ENCODE results near the gene FAM170B. TPM values are rescaled to one million over a fixed set of nuclear protein-coding genes. Genes with fewer than 3 reads are reported as not detected.

Gene FAM170B
- total and polyA plus RNA-seq, 2 donors (not counting 3 experiments of a cell fraction or from before 2014, with no cell fraction given), result not detected

DNA sequence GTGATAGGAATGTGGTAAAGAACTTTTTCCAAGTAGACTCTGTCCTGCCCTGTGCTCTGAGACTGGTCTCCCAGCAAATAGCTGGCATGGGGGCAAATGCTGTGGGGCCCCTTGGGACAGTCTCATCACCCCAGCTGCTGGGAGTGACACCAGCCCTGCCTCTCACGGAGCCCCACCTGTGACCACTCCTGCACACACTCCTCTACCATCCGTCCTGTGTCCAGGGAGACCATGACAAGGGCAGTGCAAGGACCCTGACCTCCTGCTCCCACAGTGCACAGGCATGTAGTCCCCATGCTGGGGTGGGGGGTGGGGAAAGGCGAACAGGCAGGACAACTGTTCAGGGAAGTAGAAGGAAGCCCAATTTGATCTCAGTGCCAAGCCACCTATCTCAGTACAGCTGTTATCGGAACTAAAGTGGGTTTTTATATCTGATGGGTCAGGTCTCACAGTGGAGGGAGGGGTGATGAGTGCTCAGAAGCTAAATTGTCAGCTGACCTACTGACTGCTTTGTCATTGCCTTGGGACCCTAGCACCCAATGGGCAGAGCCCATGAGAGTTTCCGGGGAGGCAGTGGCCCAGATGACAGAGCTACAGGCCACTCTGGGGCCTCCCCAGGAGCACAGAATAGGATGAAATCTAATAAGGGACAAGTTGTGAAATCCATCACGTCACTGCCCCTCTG is 43.0 kb downstream of the FAM170B start:
- intact Hi-C loops (cut with micrococcal nuclease) (no loop called here), dilution Hi-C loops (cut with MboI; ENCODE audit: extremely low pct_ligation_motif_present, low sequenced_read_pairs) (no loop called here)
- Histone ChIP-seq H3K79me2 (ENCODE audit: control insufficient read depth, insufficient read depth, low read length) (no peaks in the 10 kb centered on the region), H3K4me3 (replicated peaks in 1 of 3; ENCODE audit: insufficient read depth in 1 of 3, low read depth in 1 of 3, low read length in 3 of 3) (no peak overlapping the region), H4K20me1 (replicated peaks; ENCODE audit: control insufficient read depth, extremely low read depth, insufficient read depth, low read length) (no peaks in the 10 kb centered on the region), H3K27ac (ENCODE audit: insufficient read depth, low read depth, low read length) (no peak overlapping the region), H3K27me3 (ENCODE audit: control insufficient read depth in 2 of 2, insufficient read depth in 2 of 2, low read length in 2 of 2) (no peaks in the 10 kb centered on the region), H3K9ac (replicated peaks; ENCODE audit: extremely low read depth, insufficient read depth, low read length) (no peak overlapping the region), H2AFZ (ENCODE audit: low read depth, low read length) (no peak overlapping the region), H3K36me3 (ENCODE audit: control insufficient read depth in 2 of 2, extremely low read depth in 1 of 2, insufficient read depth in 2 of 2, low read length in 2 of 2) (no peaks in the 10 kb centered on the region), H3K9me1 (replicated peaks; ENCODE audit: control insufficient read depth, extremely low read depth, insufficient read depth, low read length) (no peaks in the 10 kb centered on the region), H3K4me2 (ENCODE audit: insufficient read depth, low read length) (no peak overlapping the region), H3K9me3 (replicated peaks; ENCODE audit: control insufficient read depth, insufficient read depth, low read length) (no peaks in the 10 kb centered on the region), H3K4me1 (ENCODE audit: control insufficient read depth, extremely low read depth, insufficient read depth, low read length) (no peaks in the 10 kb centered on the region)
- BruUV-seq (replicated peaks), result no TSS peak
- FAIRE-seq, result no peak
- no peak for TF ChIP-seq MYC (IDR thresholded peaks at IDR 0.05; ENCODE audit: low read depth, low read length)
- TF ChIP-seq, protein P1, sequence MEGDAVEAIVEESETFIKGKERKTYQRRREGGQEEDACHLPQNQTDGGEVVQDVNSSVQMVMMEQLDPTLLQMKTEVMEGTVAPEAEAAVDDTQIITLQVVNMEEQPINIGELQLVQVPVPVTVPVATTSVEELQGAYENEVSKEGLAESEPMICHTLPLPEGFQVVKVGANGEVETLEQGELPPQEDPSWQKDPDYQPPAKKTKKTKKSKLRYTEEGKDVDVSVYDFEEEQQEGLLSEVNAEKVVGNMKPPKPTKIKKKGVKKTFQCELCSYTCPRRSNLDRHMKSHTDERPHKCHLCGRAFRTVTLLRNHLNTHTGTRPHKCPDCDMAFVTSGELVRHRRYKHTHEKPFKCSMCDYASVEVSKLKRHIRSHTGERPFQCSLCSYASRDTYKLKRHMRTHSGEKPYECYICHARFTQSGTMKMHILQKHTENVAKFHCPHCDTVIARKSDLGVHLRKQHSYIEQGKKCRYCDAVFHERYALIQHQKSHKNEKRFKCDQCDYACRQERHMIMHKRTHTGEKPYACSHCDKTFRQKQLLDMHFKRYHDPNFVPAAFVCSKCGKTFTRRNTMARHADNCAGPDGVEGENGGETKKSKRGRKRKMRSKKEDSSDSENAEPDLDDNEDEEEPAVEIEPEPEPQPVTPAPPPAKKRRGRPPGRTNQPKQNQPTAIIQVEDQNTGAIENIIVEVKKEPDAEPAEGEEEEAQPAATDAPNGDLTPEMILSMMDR (IDR thresholded peaks at IDR 0.05; ENCODE audit: extremely low read depth in 1 of 2, insufficient read depth in 1 of 2, low read depth in 1 of 2, low read length in 2 of 2), result no peak
- no peak for TF ChIP-seq EZH2 (IDR thresholded peaks at IDR 0.05; ENCODE audit: borderline replicate concordance, low read depth, low read length, severe bottlenecking)
- ChIA-PET POLR2A (no interaction called here), CTCF (no interaction called here)
- no peak for DNase-seq (ENCODE audit: low read depth, low spot score)

DNA sequence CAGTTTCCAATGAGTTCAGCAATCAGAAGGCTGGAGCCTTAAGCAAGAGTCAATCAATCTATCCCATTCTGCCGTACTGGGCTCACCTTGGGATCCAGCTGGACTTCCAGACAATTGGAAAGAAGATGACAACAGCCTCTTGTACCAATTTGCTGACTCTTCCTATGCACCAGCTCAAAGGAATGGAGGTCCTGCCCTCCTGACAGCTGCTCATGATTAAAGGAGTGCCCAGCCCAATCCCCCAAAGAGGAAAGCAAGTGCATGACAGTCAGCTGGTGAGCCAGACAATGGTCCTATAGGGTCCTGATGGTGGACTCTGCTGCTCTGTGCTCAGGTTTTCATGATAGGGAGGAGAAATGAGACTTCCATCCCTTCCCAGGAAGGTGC is 43.6 kb downstream of the FAM170B start:
- BruUV-seq (replicated peaks), result no TSS peak

More for the DNA sequence above, 43.6 kb downstream of the FAM170B start:
- TF ChIP-seq, protein P1 (IDR thresholded peaks at IDR 0.05; ENCODE audit: extremely low read depth in 1 of 2, insufficient read depth in 1 of 2, low read depth in 1 of 2, low read length in 2 of 2), result no peak
- TF ChIP-seq JUN (IDR thresholded peaks at IDR 0.05; ENCODE audit: borderline replicate concordance, insufficient read depth, insufficient read length, low read depth) (no peak), GATA2 (IDR thresholded peaks at IDR 0.05; ENCODE audit: insufficient read depth, insufficient read length, low read depth, low read length) (no peak), FOS (IDR thresholded peaks at IDR 0.05; ENCODE audit: borderline replicate concordance, insufficient read depth, low read length) (no peak), MYC (IDR thresholded peaks at IDR 0.05; ENCODE audit: low read depth, low read length) (no peak), POLR2A (IDR thresholded peaks at IDR 0.05; ENCODE audit: low read depth, low read length) (no peak), POLR2AphosphoS5 (IDR thresholded peaks at IDR 0.05; ENCODE audit: insufficient read depth, low read depth, low read length) (no peak), EZH2 (IDR thresholded peaks at IDR 0.05; ENCODE audit: borderline replicate concordance, low read depth, low read length, severe bottlenecking) (no peak)
- TF ChIP-seq, protein P2, sequence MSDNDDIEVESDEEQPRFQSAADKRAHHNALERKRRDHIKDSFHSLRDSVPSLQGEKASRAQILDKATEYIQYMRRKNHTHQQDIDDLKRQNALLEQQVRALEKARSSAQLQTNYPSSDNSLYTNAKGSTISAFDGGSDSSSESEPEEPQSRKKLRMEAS (IDR thresholded peaks at IDR 0.05; ENCODE audit: insufficient read depth, insufficient read length), result no peak
- no peaks in the 10 kb centered on the region for H3K9me1 ChIP-seq (replicated peaks; ENCODE audit: control insufficient read depth, extremely low read depth, insufficient read depth, low read length)
- H3K36me3 ChIP-seq (ENCODE audit: control insufficient read depth in 2 of 2, extremely low read depth in 1 of 2, insufficient read depth in 2 of 2, low read length in 2 of 2), result no peaks in the 10 kb centered on the region
- H3K79me2 ChIP-seq (ENCODE audit: control insufficient read depth, insufficient read depth, low read length), result no peaks in the 10 kb centered on the region
- H3K4me3 ChIP-seq (replicated peaks in 1 of 3; ENCODE audit: insufficient read depth in 1 of 3, low read depth in 1 of 3, low read length in 3 of 3), result no peak overlapping the region
- no peak for FAIRE-seq
- H2AFZ ChIP-seq (ENCODE audit: low read depth, low read length), result no peak overlapping the region
- CTCF ChIA-PET, result no interaction called here
- intact Hi-C loops (cut with micrococcal nuclease) (no loop called here), dilution Hi-C loops (cut with MboI; ENCODE audit: extremely low pct_ligation_motif_present, low sequenced_read_pairs) (no loop called here)
- no peak overlapping the region for H3K4me2 ChIP-seq (ENCODE audit: insufficient read depth, low read length)
- no peaks in the 10 kb centered on the region for H4K20me1 ChIP-seq (replicated peaks; ENCODE audit: control insufficient read depth, extremely low read depth, insufficient read depth, low read length)
- H3K9me3 ChIP-seq (replicated peaks; ENCODE audit: control insufficient read depth, insufficient read depth, low read length), result no peaks in the 10 kb centered on the region
- no peaks in the 10 kb centered on the region for H3K27me3 ChIP-seq (ENCODE audit: control insufficient read depth in 2 of 2, insufficient read depth in 2 of 2, low read length in 2 of 2)
- no peak overlapping the region for H3K27ac ChIP-seq (ENCODE audit: insufficient read depth, low read depth, low read length)
- POLR2A ChIA-PET, result no interaction called here
- H3K4me1 ChIP-seq (ENCODE audit: control insufficient read depth, extremely low read depth, insufficient read depth, low read length), result no peaks in the 10 kb centered on the region
- H3K9ac ChIP-seq (replicated peaks; ENCODE audit: extremely low read depth, insufficient read depth, low read length), result no peak overlapping the region
- DNase-seq (ENCODE audit: low read depth, low spot score), result no peak

Data from endothelial cell of umbilical vein (primary cell).